NCI-H2196 treated with DMSO at 0.1 percent for 48 hours (cell line): ENCODE measurements around the gene GRK6.

Experiments
- DNase-seq: peaks from one replicate; lab custom pipeline; 2025; ENCODE audit not compliant: unreplicated experiment; lab: John Stamatoyannopoulos, UW

GRK6 gene

DNA sequence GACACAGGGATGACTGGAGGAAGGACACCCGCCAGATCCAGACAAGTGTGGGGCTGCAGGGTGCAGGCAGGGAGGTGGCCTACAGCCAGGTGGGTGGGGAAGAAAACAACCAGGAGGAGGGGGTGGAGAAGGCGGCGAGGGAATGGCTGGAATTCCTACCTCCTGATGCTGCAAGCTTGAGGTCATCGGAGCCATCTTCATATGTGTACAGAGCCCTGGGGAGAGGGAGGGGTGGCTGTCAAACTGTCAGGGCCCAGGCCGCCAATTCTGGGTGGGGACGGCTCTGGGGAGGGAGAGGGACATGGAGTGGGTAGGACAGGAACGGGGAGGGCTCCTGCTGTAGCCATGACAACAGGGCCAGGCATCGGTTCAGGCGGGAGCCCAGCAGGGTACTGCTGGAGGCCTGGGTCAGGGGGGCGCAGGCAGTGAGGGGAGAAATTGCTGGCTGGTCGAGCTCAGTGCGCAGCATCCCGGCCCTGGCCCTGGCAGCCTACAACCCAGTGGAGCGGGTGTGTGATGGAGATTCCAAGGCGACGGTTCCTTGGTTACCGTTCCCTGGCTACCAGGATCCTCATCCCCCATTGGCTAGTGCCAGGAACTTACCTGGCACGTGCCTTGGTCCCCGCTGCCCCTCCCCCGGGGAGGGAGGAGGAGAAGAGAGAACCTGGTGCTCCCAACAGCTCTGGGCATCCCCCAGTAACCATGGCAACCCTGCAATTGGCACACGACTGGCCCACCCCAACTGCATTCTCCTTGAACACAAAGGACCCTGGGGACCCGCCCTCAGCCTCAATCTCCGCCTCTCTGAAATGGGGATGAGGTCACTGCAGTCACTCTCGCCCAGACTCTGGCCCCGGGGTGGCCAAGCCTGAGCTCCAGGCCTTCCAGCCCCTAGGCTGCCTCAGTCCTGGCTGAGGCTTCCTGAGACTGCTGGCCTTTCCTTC lies 42.5 kb downstream of the GRK6 start:
- peak; percentile 43 for DNase-seq

DNA sequence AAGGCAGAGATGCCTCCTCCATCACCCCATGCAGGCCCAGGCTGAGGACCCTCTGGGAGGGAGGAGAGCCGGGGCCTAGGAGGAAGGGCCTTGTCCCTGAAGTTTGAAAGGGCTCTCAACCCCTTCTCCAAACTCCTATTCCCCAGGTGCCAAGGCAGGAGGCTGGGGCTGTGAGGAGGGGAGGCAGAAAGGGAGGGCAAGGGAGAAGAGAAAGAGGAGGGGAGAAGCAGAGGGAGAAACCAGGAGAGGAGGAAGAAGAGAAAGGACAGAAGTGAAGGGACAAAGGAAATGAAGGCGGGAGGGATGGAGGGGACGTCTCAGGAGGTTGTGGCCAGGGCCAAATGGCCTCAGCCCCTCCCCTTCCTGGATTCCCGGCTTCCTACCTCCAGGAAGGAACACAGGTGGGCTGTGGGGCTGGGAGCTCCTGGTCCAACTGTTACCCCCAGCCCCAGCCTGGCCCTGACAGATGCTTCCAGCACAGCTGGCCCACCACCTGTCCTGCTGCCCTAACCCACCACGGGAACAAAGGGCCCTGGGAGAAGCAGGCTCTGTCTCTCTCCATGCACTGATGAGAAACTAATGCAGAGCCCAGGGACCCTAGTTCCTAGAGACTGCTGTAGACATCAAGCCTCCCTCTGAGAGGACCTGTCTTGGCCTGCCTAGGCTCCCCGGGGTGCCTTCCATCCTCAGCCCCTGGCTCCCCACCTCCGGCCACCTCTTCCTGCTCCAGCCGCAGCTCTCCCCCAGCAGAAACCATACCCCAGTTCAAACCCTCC lies 43.5 kb downstream of the GRK6 start:
- DNase-seq, result no peak

GRCh38 chr5:177470759-177471536 lies 44.5 kb downstream of the GRK6 start:
- no peak for DNase-seq

GRCh38 chr5:177471610-177472356 lies 45.3 kb downstream of the GRK6 start:
- no peak for DNase-seq

- DNase-seq, result no peak
These were observed 46.3 kb downstream of the GRK6 start for GRCh38 chr5:177472460-177473442.

GRCh38 chr5:177473443-177474001 lies 47.0 kb downstream of the GRK6 start, which contains the start of gene DBN1:
TSS of gene DBN1 (minus strand) at chr5:177473634. CDS start at chr5:177473521, 113 bp downstream.
- peak; percentile 39 for DNase-seq

- no peak for DNase-seq
These were observed 47.6 kb downstream of the GRK6 start for GRCh38 chr5:177474002-177474476.

DNA sequence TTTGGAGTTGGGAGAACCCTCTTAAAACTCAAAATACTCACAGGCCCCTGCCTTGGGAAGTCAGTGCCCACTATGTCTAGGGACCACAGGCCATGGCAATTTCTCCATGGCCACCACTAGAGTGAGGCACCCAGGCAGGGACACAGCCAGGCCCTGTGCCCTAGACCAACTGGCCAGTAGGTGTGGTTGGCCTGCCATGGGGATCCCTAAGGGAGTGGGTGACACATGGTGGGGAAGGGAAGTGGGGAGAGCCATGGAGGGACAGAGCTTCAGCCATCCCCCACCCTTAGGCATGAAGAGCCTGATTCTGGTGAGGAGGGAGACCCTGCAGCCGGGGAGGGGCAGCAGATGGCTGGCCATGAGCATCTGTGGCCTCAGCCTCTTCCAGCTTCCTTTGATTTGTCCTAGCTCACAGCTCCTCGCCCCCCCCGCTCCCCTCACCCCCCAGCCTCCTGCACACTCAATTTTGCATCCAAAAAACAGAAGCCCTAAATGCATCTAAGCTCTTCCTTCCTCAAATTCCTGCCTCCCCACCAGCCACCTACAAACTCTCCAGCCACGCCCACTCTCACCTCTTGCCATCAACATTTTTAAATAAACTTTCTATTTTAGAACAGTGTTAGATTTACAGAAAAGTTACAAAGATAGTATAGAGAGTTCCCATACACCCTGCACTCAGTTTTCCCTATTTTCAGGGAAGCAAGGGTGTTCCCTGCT lies 48.5 kb downstream of the GRK6 start:
- DNase-seq, result no peak

DNA sequence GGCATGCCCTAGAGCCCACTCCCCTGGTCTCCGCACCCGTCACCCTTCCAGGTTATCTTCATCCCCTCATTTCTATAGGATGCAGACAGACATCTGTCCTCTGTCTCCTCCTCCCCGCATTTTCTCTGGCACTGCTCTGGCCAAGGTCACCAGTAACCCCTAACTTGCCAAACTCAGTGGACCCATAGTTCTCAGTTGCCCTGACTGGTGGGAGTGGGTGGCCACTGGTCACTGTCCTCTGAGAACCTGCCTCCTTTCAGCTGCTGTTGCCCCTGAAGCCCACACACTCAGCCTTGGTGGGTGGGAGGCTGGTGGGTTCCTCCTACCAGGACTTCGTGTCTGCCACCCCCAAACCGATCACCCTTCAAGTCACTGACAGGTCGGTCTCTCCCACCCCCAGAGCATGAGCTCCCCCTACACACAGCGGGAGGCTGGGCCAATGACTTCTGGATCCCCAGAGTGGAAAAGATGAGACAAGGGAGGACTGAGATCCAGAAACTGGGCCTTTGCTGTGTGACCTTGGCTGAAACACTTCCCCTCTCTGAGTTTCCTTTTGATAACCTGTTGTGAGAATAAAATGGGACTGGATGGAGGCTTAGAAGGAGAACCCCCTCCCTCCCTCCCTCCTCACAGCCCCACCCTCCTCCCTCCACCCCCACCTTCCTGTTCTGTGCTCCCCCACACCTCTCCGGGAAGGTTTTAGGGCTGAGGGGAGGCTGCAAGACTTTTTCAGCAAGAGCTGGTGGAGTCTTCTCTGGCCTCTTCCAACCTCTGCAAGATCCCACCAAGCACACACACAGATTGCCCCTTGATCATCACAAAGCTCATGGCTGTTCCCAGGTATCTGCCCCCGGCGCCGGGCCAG lies 49.3 kb downstream of the GRK6 start:
- DNase-seq, result no peak

- no peak for DNase-seq
These were observed 50.2 kb downstream of the GRK6 start for GRCh38 chr5:177476531-177477233.

GRCh38 chr5:177477701-177478477 lies 51.4 kb downstream of the GRK6 start:
- no peak for DNase-seq

GRCh38 chr5:177478711-177479646 lies 52.5 kb downstream of the GRK6 start:
- DNase-seq, result peak; percentile 57

DNA sequence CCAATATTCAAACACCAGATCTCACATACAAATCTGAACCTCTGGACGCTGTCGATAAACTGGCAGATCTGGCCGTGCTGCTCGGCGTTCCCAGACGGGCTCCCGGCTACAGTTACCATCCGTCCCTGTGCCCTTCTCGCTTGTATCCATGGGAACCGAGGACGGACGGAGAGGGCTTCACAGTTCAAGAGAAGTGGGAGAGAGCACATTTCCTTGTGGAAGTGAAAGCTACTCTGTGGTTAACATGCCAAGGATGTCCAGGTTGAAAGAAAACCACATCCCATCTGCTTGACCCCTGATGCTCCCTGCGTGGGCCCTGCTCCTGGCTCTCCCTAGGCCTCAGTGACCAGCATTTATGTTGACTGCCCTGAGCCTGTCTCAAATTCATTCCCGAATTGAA lies 53.3 kb downstream of the GRK6 start:
- no peak for DNase-seq

- no peak for DNase-seq
These were observed 55.9 kb downstream of the GRK6 start for GRCh38 chr5:177482359-177482795.

DNA sequence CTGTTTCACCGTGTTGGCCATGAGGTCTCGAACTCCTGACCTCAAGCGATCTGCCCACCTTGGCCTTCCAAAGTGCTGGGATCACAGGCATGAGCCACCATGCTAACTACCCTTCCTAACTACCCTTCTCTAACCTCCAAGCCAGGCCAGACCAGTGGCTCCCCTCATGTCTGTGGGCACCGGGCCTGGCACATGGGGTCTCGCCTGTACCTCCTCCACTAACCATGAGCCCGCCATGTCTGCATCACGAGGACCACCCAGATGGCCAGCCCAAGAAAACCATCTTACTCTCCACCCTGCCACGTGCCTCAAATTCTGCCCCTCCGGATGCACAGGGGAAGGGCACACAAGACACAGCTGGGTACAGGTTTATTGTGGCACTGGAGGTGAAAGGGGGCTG lies 56.6 kb downstream of the GRK6 start:
- no peak for DNase-seq
